ENCODE measurements around the gene VPS13D. TPM values are rescaled to one million over a fixed set of nuclear protein-coding genes. Genes with fewer than 3 reads are reported as not detected.

Gene VPS13D
- total and polyA plus RNA-seq, 2 donors (not counting 3 experiments of a cell fraction or from before 2014, with no cell fraction given) = 13.6 to 48.5 TPM

- no peak for TF ChIP-seq MAX (IDR thresholded peaks at IDR 0.05; ENCODE audit: insufficient read depth, insufficient read length)
- TF ChIP-seq FOS (IDR thresholded peaks at IDR 0.05; ENCODE audit: borderline replicate concordance, insufficient read depth, low read length) = no peak
- no peak for TF ChIP-seq MYC (IDR thresholded peaks at IDR 0.05; ENCODE audit: low read depth, low read length)
- no peaks in the 10 kb centered on the region for H4K20me1 ChIP-seq (replicated peaks; ENCODE audit: control insufficient read depth, extremely low read depth, insufficient read depth, low read length)
- ChIA-PET POLR2A (no interaction called here), CTCF (interaction anchor here (3.4 kb wide), 1 partner anchor 11 kb away, joined by 10 read pairs; no protein-coding TSS in a partner anchor)
- FAIRE-seq (no peak), DNase-seq (ENCODE audit: low read depth, low spot score) (no peak)
- no peak overlapping the region for H2AFZ ChIP-seq (ENCODE audit: low read depth, low read length)
- no peak overlapping the region for H3K4me2 ChIP-seq (ENCODE audit: insufficient read depth, low read length)
- dilution Hi-C loops (cut with MboI; ENCODE audit: extremely low pct_ligation_motif_present, low sequenced_read_pairs) = no loop called here
- peaks cover 7% of the 10 kb centered on the region for H3K4me1 ChIP-seq (ENCODE audit: control insufficient read depth, extremely low read depth, insufficient read depth, low read length)
- H3K9ac ChIP-seq (replicated peaks; ENCODE audit: extremely low read depth, insufficient read depth, low read length) = no peak overlapping the region
- no TSS peak for BruUV-seq (replicated peaks)
- no peak overlapping the region for H3K4me3 ChIP-seq (replicated peaks in 1 of 3; ENCODE audit: insufficient read depth in 1 of 3, low read depth in 1 of 3, low read length in 3 of 3)
- H3K27me3 ChIP-seq (ENCODE audit: control insufficient read depth in 2 of 2, insufficient read depth in 2 of 2, low read length in 2 of 2) = no peaks in the 10 kb centered on the region
- no peaks in the 10 kb centered on the region for H3K9me3 ChIP-seq (replicated peaks; ENCODE audit: control insufficient read depth, insufficient read depth, low read length)
- H3K36me3 ChIP-seq (ENCODE audit: control insufficient read depth in 2 of 2, extremely low read depth in 1 of 2, insufficient read depth in 2 of 2, low read length in 2 of 2) = peaks cover 0 to 2% of the 10 kb centered on the region in 2 experiments
- intact Hi-C loops (cut with micrococcal nuclease) = no loop called here
- no peak overlapping the region for H3K27ac ChIP-seq (ENCODE audit: insufficient read depth, low read depth, low read length)
- H3K79me2 ChIP-seq (ENCODE audit: control insufficient read depth, insufficient read depth, low read length) = no peaks in the 10 kb centered on the region
- no peaks in the 10 kb centered on the region for H3K9me1 ChIP-seq (replicated peaks; ENCODE audit: control insufficient read depth, extremely low read depth, insufficient read depth, low read length)
Measured at GRCh38 chr1:12412439-12412838, 182.6 kb downstream of the VPS13D start.

DNA sequence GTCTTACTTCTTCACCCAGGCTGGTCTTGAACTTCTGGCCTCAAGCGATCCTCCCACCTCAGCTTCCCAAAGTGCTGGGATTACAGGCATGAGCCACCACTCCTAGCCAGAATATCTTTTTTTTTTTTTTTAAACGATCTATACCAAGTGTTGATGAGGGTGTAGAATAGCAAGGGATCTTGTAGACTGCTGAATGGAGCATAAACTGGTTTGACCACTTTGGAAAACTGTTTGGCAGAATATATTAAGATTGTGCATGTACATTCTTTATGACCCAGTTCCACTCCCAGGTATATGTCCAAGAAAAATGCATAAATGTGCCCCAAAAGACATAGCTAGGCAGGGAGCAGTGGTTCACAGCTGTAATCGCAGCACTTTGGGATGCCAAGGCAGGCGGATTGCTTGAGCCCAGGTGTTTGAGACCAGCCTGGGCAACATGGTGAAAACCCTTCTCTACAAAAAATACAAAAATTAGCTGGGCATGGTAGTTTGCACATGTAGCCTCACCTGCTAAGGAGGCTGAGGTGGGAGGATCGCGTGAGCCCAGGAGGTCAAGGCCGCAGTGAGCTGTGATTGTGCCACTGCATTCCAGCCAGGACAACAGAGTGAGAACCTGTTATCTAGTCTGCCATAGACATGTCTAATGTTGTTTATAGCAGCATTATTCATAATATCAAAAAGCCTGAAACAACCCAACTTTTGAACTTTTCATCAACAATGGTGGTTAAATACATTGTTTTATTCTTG is 184.0 kb downstream of the VPS13D start:
- TF ChIP-seq GATA2 (IDR thresholded peaks at IDR 0.05; ENCODE audit: insufficient read depth, insufficient read length, low read depth, low read length) (no peak), CTCF (IDR thresholded peaks at IDR 0.05; ENCODE audit: extremely low read depth in 1 of 2, insufficient read depth in 1 of 2, low read depth in 1 of 2, low read length in 2 of 2) (no peak), POLR2AphosphoS5 (IDR thresholded peaks at IDR 0.05; ENCODE audit: insufficient read depth, low read depth, low read length) (no peak), FOS (IDR thresholded peaks at IDR 0.05; ENCODE audit: borderline replicate concordance, insufficient read depth, low read length) (no peak), MAX (IDR thresholded peaks at IDR 0.05; ENCODE audit: insufficient read depth, insufficient read length) (no peak), POLR2A (IDR thresholded peaks at IDR 0.05; ENCODE audit: low read depth, low read length) (no peak), JUN (IDR thresholded peaks at IDR 0.05; ENCODE audit: borderline replicate concordance, insufficient read depth, insufficient read length, low read depth) (no peak), MYC (IDR thresholded peaks at IDR 0.05; ENCODE audit: low read depth, low read length) (no peak), EZH2 (IDR thresholded peaks at IDR 0.05; ENCODE audit: borderline replicate concordance, low read depth, low read length, severe bottlenecking) (no peak)
- H3K9me1 ChIP-seq (replicated peaks; ENCODE audit: control insufficient read depth, extremely low read depth, insufficient read depth, low read length) = no peaks in the 10 kb centered on the region
- H3K9me3 ChIP-seq (replicated peaks; ENCODE audit: control insufficient read depth, insufficient read depth, low read length) = no peaks in the 10 kb centered on the region
- no peaks in the 10 kb centered on the region for H3K79me2 ChIP-seq (ENCODE audit: control insufficient read depth, insufficient read depth, low read length)
- H4K20me1 ChIP-seq (replicated peaks; ENCODE audit: control insufficient read depth, extremely low read depth, insufficient read depth, low read length) = no peaks in the 10 kb centered on the region
- no peak overlapping the region for H3K9ac ChIP-seq (replicated peaks; ENCODE audit: extremely low read depth, insufficient read depth, low read length)
- ChIA-PET CTCF (interaction anchor here (2.2 to 3.4 kb wide), 2 partner anchors 10 kb away, joined by 9 to 10 read pairs; no protein-coding TSS in a partner anchor), POLR2A (interaction anchor here (0.7 kb wide), 1 partner anchor 135 kb away, joined by 4 read pairs; no protein-coding TSS in a partner anchor)
- no peak overlapping the region for H2AFZ ChIP-seq (ENCODE audit: low read depth, low read length)
- peaks cover 0 to 4% of the 10 kb centered on the region in 2 experiments for H3K36me3 ChIP-seq (ENCODE audit: control insufficient read depth in 2 of 2, extremely low read depth in 1 of 2, insufficient read depth in 2 of 2, low read length in 2 of 2)
- DNase-seq (ENCODE audit: low read depth, low spot score) = no peak
- BruUV-seq (replicated peaks) = no TSS peak
- H3K27me3 ChIP-seq (ENCODE audit: control insufficient read depth in 2 of 2, insufficient read depth in 2 of 2, low read length in 2 of 2) = no peaks in the 10 kb centered on the region
- intact Hi-C loops (cut with micrococcal nuclease) (no loop called here), dilution Hi-C loops (cut with MboI; ENCODE audit: extremely low pct_ligation_motif_present, low sequenced_read_pairs) (no loop called here)
- H3K4me1 ChIP-seq (ENCODE audit: control insufficient read depth, extremely low read depth, insufficient read depth, low read length) = no peaks in the 10 kb centered on the region
- H3K4me2 ChIP-seq (ENCODE audit: insufficient read depth, low read length) = no peak overlapping the region
- no peak overlapping the region for H3K4me3 ChIP-seq (replicated peaks in 1 of 3; ENCODE audit: insufficient read depth in 1 of 3, low read depth in 1 of 3, low read length in 3 of 3)
- no peak for FAIRE-seq
- H3K27ac ChIP-seq (ENCODE audit: insufficient read depth, low read depth, low read length) = no peak overlapping the region

Measured in endothelial cell of umbilical vein (primary cell).